HG03460 (cell line): ENCODE data around the gene ARL6IP5.
A peak's percentile ranks its signal among the peaks of the same experiment; 100 is the strongest.

Source experiments
- ATAC-seq: cut with Tn5 transposase; IDR thresholded peaks from one replicate; pipeline ENCODE4 v1.9.1; 2021; ENCODE audit not compliant: unreplicated experiment

Gene ARL6IP5, protein sequence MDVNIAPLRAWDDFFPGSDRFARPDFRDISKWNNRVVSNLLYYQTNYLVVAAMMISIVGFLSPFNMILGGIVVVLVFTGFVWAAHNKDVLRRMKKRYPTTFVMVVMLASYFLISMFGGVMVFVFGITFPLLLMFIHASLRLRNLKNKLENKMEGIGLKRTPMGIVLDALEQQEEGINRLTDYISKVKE

DNA sequence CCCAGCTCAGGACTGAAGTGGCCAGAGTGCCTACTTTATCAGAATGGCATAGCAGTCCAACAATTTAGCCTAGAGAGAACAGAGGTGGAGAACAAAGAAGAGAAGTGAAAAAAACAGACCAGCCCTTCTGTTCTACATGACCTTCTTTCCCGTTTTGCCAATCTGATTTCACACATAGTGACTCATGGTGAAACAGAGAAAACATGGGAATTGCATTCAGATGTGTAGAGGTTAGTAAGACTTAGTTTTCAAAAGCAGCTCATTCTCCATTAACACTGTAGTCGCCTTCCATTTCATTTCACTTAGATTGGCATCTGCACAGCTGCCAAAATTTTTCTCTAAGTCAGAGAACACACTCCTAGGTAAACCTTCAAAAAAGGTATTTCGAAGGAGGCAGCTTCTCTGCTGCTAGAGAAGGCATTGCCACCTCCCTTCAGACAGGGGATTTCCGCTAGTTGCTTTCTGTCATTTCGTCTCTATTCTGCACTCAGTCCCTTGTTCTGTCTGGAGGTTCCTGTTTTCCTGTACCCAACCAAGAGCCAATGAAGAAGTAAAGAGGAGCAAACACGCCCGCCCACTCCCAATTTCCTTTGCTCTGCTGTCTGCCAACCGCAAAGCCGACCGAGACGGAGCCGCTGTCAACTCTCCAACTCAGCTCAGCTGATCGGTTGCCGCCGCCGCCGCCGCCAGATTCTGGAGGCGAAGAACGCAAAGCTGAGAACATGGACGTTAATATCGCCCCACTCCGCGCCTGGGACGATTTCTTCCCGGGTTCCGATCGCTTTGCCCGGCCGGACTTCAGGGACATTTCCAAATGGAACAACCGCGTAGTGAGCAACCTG, at the start of gene ARL6IP5:
Gene ARL6IP5 (plus strand): TSS at position 612 of the 842 bp plus-strand sequence. CDS start 111 bp downstream, at position 723.
- ATAC-seq, result peak; percentile 51

DNA sequence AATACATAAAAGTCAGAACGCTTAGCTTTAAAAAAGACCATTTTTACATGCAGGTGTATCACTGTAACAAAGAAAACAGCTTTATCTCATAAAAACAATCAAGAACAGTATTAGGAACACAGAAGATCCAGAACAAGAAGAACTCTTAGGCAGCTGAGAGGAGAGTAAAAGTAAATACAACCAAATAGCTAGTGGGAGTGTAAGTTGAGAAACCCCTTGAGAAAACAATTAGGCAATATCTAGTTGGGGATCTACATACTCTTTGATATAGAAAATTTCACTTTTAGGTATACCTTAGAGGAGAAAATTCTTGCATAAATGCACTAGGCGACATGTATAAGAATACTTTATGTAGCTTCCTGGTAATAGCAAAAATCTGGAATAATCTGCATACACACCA, 40.1 kb upstream of the ARL6IP5 start:
- ATAC-seq, result no peak

DNA sequence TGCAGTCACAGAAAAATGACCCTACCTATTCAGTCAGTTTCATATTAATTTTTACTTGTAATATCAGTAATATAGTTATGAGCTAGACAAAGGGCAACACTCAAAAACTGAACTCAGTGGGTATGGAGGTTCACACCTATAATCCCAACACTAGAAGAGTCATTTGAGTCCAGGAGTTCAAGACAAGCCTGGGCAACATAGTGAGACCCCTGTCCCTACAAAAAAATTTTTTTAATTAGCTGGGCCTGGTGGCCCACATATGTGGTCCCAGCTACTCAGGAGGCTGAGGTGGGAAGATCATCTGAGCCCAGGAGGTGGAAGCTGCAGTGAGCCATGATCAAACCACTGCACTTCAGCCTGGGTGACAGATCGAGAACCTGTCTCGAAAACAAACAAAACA, 35.7 kb upstream of the ARL6IP5 start:
- ATAC-seq, result no peak

DNA sequence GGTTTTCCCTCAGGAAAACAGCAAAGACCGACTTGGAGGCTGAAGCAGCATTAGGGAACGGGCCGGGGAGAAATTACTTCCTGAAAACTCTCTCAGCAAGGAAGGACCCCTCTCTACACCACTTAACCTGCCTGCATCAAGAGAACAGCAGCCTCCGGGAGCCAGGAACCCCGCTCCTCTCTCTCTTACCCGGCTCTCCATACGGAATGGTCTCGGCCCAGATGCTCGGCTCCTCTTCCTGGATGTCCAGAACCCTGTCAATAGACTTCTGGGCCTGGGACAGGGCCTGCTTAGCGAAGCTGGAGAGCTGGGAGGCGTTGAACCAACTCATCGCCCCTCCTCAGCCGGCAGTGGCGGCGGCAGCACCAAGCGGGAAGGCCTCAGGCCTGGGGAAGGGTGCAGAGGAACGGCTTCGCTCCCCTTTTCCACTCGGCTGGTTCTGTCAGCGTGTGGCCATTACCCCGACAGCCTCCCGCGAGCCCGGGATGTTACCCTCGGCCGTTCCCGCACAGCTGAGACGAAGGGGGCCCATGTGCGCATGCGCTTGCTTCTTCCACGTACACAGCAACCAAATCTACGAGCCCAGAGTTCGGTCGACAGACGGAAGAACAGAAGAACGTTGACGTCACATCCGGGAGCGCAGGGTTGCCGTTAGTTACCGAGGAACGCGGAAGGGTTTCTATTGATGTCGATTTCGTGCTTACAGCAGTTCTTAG, 32.8 kb upstream of the ARL6IP5 start, which contains the start of gene TMF1:
Gene TMF1 (minus strand): TSS at position 578 of the 716 bp plus-strand sequence. CDS start 247 bp downstream, at position 331.
- ATAC-seq, result peak; percentile 98

DNA sequence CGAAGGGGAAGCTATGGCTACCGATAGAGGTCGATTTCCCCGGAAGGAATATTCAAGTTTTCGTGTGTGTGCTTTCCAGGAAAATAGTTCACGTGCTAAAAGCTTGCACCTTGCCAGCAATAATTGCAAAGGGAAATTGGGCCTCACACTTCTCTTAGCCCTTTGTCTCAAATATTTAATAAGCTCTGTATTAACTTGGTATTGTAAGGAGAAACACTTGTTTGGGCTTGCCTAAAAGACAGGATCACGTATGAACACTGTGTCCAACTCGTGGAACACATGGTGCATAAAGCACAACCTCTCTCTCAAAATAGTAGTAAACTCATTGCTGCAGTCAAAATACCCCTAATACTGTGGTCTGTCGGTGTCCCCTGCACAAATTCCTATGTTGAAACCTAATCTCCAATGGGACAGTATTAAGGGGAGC, 32.3 kb upstream of the ARL6IP5 start:
- ATAC-seq, result peak; percentile 1

DNA sequence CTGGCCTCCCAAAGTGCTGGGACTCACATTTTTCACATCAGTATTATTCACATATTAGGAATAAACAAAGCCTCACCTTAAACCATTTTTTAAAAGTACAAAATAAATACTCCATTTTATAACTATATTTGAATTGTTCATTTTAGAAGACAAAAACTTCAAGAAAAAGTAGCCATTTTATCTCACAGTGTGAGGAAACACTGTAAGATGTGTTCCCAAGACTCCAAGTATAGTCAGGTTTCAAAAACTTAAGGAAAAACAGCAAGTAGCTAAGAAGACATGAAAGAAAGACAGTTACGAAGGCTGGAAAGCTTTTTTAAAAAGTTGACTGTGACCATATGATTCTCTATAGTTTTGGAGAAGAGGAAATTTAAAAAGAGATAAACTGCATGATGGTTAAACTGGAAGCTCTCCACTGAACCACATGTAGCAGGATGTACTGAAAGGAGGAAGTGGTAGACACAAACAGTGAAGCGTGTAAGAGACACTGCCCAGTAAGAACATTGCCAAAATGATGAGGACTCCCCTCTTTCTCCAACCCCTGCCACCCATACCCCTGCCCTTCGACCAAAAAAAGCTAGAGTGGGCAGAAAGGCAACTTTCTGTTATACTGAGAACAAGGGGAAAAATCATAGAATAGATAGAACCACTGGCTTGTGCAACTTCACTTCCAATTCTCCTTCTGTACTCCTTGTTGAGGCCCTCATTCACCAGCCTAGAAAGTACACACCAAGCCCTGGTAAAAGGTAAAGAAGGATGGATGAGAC, 26.4 kb upstream of the ARL6IP5 start:
- peak; percentile 100 for ATAC-seq

DNA sequence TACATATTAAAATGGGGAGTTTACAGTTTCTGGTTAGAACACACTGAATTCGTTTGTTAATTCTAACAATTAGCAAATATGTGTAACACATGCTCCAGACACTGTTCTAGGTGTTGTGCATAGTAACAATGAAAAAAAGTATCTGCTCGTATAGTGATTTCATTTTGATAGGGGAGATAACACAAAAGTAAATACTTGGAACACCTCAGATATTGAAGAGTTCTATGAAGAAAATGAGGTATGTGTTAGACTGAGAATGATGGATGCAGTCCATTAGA, 25.9 kb upstream of the ARL6IP5 start:
- no peak for ATAC-seq

DNA sequence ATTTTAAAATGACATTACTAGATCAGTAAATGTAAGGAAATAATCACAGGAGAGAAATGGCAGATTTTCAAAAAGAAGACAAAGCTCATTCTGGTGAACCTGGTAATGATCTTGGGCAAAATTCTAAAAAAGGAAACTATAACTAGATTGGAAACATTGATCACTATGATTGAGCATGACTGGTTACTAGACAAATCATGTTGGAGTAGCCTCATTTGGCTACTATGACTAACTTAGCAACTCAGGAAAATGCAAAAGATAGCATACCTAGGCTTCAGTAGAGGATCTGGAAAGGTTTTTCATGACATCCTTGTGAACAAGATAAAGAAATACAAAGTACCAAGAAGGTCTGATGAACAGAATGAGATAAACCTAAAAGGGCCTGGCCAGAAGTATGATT, 25.0 kb upstream of the ARL6IP5 start:
- no peak for ATAC-seq

DNA sequence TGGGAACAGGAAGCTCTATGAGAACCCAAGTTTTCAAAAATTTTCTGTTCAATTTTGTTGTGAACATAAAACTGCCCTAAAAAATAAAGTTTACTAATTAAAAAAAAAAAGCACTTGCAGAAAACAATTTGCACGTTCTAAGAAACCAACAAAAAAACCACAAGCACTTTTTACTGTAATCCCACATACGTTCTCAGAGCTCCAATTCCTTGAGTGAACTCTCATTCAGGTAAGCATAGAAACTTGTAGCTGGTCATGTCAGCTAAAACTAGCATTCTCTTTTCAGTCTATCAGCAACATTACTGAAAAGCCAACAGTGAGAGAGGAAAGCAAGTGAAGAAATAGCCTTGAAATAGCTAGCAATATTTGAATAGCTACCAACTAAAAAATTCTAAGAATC, 21.1 kb upstream of the ARL6IP5 start:
- no peak for ATAC-seq

DNA sequence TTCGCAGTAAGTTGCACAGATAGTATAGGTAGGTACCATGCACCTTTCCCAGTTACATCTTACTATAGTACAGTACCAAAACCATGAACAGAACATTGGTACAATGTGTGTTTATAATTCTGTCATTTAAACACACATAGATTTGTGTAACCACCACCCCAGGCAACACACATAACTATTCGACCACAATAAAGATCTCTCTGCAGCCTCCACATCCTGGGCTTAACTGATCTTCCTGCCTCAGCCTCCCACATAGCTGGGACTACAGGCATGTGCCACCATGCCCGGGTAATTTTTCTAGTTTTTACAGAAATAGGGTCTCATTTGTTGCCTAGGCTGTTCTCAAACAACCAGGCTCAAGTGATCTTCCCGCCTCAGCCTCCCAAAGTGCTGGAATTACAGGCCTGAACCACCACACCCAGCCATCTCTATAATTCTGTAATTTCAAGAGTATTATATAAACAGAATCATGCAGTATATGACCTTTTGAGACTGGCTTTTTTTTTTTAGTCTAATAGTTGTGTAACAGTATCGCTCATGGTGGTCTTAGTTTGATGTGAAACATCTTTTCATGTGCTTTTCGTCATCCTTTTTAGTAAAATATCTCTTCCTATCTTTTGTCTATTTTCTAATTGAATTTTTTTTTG, 19.3 kb upstream of the ARL6IP5 start:
- ATAC-seq, result no peak

DNA sequence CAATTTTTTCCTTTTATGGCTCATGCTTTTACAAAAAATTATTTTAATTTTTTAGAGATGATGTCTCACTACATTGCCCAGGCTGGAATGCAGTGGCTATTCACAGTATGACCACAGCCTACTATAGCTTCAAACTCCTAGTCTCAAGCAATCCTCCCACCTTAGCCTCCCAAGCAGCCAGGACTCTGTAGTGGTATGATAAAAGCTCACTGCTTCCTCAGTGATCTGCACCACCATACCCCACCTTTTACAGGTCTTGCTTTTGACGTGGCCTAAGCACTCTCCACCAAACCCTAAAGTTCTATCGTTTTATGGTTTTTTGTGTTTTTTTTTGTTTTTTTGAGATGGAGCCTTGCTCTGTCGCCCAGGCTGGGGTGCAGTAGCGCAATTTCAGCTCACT, 18.6 kb upstream of the ARL6IP5 start:
- ATAC-seq, result no peak

DNA sequence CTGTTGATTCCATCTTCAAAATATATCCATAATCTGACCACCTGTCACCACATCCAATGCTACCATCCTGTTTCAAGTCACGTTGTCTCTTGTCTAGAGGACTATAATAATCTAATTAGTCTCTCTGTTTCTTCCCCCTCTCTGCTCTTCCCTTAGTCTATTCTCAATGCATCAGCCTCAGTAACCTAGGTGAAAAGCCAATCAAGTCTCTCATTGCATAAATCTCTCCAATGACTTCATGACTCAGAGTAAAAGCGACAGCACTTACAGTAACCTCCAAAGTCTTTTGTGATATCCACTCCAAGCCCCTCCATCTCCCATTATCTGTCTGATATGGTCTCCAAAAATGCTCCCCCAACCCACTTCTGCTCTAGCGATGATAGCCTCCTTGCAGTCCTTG, 11.8 kb upstream of the ARL6IP5 start:
- ATAC-seq, result no peak

DNA sequence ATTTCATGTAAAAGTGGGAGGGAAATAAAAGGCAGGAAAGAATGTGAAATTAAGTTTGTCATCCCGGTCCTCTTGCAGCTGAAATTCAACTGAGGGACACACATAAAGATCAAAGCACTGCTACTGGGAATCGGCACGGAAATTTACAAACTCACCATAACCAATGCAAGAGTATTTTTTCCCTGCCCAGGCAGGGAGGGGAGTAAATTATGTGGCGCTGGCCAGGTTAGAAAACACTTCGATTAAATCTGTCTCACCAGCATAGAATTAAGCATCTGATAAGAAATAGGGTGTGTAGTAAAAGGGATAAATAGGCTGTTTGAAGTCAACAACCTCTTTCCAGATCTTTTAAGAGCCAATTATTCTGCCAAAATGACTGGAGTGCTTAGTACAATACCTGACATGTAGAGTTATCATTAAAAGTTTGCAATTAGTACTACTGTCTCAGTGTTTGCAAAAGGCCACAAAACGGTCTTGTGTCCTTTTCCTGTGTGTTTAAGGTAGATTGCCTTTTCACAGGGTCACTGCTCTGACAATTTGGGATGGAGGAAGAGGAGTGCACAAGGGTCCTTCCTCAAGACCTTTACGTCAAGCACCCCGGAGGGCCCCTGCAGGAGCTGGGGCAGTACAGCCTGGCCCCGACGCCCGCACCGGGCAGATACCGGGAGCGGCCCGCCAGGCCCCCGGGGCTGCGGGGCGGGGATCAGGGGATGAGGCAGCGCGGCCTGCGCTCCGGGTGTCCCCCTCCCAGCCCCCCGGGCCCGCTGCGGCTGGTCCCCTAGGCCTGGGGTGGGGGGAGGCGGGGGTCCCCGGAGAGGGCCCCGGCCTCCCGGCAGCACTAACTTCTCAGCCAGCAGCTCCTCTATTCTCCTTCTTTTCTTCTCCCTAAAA, 5.2 kb upstream of the ARL6IP5 start:
- no peak for ATAC-seq

DNA sequence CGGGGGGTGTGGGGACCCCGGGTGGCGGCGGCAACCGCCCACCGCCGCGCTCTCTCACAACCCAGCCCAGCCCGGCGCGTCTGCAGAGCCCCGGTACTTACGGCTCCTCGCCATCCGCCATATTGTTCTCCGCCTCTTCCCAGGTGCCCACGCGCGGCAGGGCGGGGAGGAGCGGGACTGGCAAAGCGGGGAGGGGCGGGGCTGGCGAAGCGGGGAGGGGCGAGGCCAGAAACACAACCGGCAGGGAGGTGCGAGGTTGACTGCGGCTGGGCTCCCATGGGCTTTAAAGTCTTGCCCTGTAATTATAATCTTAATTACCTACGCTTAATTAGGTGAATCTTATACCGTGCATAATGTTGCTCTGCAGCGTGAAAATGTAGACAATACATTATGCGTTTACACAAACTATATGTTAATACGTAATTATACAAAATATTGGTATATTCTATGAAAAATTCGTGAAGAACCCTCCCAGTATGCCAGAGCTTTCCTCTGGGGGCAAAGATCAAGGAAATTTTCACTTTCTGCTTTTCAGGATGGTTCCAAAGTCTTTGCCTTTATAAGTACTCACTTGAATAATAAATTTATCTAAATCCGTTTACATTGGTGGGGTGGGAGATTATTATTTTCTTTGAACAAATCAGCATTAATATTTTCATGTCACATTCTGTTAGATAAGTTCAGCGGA, 4.4 kb upstream of the ARL6IP5 start, which contains the start of gene UBA3:
Gene UBA3 (minus strand): TSS at position 133 of the 688 bp plus-strand sequence. CDS start 12 bp downstream, at position 121.
- peak; percentile 44 for ATAC-seq

DNA sequence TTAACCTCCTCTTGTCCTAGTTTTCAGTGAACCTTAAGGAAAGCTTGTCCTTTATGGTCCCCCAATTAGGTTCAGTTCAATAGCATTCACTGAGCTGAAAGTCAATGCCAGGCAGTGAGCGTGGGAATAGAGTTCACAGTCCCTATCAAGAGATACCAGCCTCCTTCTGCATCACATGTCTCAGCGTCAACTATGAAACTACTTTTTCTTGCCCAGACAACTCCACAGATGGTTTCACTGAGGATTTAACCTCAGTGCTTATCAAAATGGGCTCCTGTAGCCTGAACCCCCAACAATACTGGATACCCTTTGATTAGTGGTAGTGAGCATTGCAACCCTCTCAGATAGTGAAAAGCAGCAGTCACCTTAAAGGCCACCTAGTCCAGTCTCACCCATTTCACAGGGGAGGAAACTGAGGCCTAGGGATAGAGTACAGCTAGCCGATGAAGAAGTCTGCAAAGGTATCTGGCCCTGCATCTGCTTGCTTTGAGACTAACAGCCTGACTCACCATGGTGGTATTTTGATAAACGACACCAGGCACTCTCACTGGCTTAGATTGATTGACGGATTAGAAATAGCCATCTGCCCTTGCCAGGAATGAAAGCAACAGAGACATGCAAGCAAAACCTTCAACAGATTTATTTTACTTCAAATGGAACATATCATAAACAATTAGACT, 3.0 kb upstream of the ARL6IP5 start:
- no peak for ATAC-seq

DNA sequence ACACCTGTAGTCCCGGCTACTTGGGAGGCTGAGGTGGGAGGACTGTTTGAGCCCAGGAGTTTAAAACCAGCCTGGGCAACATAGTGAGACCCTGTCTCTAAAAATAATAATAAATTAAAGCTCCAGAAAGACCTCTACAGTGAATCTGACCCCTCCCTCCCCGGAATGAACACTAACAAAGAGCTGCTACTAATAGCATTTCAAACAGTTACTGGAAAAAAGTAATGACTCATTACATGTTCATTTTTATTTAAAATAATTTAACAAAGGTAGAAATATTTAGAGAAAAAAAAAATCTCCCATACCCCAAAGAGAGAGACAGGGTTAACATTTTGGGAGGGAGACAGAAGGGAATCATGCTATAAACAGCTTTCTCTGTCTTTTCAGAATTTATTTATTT, 2.4 kb upstream of the ARL6IP5 start:
- ATAC-seq, result no peak

DNA sequence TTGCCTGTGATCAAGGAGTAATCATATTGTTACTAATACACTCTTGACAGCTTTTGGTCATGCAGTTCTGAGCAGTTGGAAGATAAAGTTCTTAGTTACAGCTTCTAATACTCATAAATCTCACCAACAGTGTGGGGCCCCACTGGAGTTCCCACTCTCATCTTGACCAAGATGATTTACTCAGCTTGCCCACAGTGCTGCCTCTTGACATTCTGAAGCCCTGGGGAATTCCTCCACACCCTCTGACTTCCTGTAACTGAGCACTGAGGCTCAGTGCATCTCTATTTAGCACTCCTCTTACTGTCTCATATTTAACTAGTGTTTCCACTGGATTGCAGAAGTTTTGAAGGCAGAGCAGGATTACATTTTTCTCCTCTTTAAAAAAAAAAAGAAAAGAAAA, 1.9 kb upstream of the ARL6IP5 start:
- peak; percentile 64 for ATAC-seq

DNA sequence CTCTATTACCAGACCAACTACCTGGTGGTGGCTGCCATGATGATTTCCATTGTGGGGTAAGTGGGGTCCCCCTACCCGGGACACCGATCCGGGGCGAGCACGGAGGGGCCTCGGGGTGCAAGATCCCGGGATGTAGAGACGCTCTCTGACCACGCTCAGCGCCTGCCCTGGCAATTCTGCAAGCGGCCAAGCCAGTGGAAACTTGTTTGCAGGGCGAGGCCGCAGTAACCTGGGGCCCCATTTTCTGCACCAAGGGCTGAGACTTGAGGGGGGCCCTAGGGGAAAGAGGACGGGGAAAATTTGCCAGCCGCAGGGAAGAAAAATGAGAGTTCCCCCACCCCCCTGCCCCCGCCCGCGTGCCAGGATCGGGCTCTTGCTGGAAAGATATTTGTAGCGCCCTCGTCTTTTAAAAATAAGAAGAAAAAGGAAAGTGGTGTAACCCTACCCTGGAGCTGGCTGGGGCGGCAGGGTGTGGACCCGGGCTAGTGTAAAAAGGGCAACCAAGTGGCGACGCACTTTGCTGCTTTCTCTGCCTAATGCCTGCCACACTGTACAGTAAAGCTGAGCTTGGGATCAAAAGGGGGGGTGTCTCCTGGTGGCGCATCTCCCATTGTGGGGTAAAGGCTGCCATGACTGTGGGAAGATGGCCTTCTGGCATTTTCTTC, 563 bp downstream of the ARL6IP5 start:
- no peak for ATAC-seq
